Fibroblast of pulmonary artery (primary cell): ENCODE measurements around the gene TMEM185B.

Experiments
- DNase-seq: peaks from one replicate; pipeline ENCODE4 v3.0.0-alpha.2; 2010; ENCODE audit warnings: low read depth
- H3K4me3 ChIP-seq: replicated peaks from 2 replicates; pipeline ENCODE4 v1.5.1; 2011; ENCODE audit warnings: low read depth, mild to moderate bottlenecking, control low read depth, low read length, moderate library complexity
- TF ChIP-seq, protein P1 (sequence below): IDR thresholded peaks from 2 replicates; pipeline ENCODE4 v1.5.1; 2011; ENCODE audit warnings: mild to moderate bottlenecking, control low read depth, low read length, inconsistent platforms; ENCODE audit errors: missing control alignments

The TMEM185B gene

DNA sequence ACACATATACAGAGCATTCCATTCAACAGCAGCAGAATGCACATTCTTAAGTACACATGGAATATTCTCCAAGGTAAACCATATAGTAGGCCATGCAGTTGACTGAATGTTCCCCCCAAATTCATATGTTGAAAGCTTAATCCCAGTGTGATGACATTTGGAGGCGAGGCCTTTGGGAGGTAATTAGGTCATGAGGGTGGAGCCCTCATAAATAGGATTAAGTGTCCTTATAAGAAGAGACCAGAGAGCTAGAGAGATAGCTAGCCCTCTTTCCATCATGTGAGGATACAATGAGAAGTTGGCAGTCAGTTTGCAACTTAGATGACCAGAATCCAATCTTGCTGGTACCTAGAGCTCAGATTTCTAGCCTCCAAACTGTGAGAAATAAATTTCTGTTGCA is 27.6 kb downstream of the TMEM185B start:
- DNase-seq, result no peak
- TF ChIP-seq, protein P1, sequence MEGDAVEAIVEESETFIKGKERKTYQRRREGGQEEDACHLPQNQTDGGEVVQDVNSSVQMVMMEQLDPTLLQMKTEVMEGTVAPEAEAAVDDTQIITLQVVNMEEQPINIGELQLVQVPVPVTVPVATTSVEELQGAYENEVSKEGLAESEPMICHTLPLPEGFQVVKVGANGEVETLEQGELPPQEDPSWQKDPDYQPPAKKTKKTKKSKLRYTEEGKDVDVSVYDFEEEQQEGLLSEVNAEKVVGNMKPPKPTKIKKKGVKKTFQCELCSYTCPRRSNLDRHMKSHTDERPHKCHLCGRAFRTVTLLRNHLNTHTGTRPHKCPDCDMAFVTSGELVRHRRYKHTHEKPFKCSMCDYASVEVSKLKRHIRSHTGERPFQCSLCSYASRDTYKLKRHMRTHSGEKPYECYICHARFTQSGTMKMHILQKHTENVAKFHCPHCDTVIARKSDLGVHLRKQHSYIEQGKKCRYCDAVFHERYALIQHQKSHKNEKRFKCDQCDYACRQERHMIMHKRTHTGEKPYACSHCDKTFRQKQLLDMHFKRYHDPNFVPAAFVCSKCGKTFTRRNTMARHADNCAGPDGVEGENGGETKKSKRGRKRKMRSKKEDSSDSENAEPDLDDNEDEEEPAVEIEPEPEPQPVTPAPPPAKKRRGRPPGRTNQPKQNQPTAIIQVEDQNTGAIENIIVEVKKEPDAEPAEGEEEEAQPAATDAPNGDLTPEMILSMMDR, result no peak
- H3K4me3 ChIP-seq, result no peak overlapping the region

DNA sequence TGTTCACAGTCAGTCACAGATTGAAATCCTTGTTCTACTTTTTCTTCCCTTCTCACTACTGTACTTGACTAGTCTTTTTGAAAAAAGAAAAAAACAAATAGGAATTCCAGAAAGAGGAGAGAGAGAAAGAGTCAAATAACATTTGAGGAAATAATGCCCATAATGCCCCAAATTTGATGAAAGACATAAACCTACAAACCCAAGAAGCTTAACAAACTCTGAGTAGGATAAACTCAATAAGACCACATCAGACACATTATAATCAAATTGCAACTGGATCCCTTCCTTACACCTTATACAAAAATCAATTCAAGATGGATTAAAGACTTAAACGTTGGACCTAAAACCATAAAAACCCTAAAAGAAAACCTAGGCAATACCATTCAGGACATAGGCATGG is 30.9 kb downstream of the TMEM185B start:
- DNase-seq, result no peak
- H3K4me3 ChIP-seq, result no peak overlapping the region
- TF ChIP-seq, protein P1, result no peak

DNA sequence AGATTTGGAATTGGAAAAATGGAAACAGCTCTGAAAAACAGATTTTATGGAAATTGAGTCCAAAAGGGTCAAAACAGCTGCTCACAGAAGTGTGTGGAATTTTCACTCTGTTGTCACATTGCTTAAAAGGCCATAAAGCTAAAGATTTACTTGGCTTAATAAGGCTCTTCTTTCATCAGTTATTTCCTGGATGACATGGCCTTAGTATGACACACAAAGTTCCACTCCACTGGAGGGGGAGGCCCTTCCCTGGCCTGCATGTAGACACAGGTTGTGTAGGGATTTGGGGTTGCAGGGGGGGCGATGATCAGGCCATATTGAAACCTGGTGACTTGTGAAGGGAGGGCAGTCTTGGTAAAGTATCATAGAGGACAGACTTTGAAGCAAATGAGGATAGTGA is 34.0 kb downstream of the TMEM185B start:
- TF ChIP-seq, protein P1, result no peak
- H3K4me3 ChIP-seq, result no peak overlapping the region
- no peak for DNase-seq

DNA sequence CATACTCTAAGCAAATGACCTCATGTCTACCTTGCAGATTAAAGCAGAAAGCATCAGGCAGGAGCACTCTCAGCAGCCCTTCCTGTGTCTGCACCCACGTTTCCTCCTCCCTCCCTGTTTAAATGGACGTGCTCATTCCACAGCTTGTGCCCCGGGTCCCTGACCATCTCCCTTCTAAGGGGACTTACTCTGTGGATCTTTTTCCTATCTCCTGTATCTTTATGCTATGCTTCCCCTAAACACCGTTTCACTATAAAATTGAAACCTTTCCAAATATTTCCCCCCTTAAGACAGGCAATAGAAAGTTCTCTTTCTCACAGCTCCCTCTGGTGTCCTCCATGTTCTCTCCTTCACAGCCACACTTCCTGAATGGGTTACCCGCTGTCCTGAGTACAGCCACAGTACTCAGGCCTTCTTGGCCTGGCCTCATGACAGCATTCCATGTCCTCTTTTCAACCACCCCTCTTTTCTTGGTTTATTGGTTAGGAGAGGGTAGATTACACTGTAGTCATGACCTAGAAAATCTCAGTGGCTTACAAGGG is 41.1 kb downstream of the TMEM185B start:
- H3K4me3 ChIP-seq, result no peak overlapping the region
- no peak for DNase-seq

DNA sequence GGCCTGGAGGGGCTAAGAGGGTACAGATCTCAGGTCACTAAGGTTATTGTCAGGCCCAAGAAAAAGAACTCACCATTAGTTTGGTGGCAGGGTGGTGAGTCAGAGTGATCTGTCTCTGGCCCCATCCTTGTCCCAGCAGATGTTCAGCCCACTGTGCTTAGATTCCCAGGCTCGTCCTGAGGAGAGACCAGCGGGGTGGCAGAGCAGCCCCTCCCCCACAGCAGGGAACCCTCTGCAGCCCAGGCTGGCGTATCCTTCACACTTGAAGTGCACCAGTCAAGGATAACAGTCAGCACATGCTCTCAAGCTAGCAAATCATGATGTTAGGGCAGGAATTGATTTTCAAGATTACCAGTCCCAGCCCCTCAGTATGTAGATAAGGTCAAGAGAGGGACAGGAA is 43.1 kb downstream of the TMEM185B start:
- no peak overlapping the region for H3K4me3 ChIP-seq
- no peak for DNase-seq
- TF ChIP-seq, protein P1, result no peak

More for the DNA sequence above, 41.1 kb downstream of the TMEM185B start:
- TF ChIP-seq, protein P1, result no peak

DNA sequence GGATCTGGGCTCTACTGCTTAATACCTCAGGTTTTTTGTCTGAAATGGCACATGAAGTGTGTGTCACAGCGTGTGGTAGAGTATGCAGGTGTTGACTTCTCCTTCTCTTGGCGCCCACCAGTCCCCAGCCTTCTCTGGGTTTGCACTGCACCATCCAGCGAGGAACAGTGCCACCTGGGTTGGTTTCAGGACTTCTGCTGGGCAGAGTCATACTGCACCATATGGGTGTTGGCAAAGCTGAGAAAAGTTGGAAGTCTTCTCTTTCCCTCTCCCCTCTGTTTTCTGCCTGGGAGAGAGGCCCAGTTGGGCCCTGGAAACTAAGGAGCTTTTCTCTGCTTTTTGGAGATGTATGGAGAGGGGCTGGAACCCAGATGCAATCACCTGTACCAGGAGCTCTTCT is 43.8 kb downstream of the TMEM185B start:
- no peak overlapping the region for H3K4me3 ChIP-seq
- no peak for DNase-seq
- TF ChIP-seq, protein P1, result no peak

DNA sequence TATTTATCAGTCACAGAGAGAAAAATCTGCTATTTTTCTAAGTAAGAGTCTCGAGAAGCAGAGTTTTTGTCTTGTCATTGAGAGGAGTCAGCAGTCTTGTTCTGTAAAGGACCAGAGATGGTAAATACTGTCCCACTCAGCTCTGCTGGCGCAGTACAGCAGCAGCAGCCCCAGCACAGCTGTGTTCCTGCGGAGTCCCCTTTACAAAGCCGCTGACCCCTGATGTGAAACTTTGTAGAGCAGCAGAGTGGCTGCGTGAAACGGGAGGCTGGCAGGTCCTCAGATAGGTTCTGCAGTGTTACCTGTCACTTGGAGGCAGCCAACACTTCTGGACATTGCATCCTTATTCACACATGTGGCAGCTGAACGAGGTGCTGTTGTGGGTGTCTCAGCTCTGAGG is 45.2 kb downstream of the TMEM185B start:
- no peak for DNase-seq

More for the DNA sequence above, 45.2 kb downstream of the TMEM185B start:
- no peak overlapping the region for H3K4me3 ChIP-seq
- TF ChIP-seq, protein P1, result no peak
